Trophoblast cell (in vitro differentiated cells and primary cell): ENCODE measurements around the gene CNTN4.

Source experiments
- DNase-seq, 2 donors: peaks; one replicate each; pipeline ENCODE4 v3.0.0-alpha.2; 2016
- H2AFZ ChIP-seq: 2 replicates; pipeline ENCODE4 v1.6.1; 2013; ENCODE audit warnings: low read length, moderate library complexity, mild to moderate bottlenecking; ENCODE audit not compliant: insufficient read depth, poor library complexity
- H2AK5ac ChIP-seq: 2 replicates; pipeline ENCODE4 v1.6.1; 2013; ENCODE audit warnings: mild to moderate bottlenecking, low read length
- H2BK120ac ChIP-seq: 2 replicates; pipeline ENCODE4 v1.6.1; 2013; ENCODE audit warnings: low read length, mild to moderate bottlenecking, moderate library complexity; ENCODE audit not compliant: insufficient read depth, poor library complexity
- H2BK12ac ChIP-seq: 2 replicates; pipeline ENCODE4 v1.6.1; 2013; ENCODE audit warnings: mild to moderate bottlenecking, low read length, moderate library complexity
- H2BK5ac ChIP-seq: 2 replicates; pipeline ENCODE4 v1.6.1; 2013; ENCODE audit warnings: low read length, low read depth, moderate library complexity, mild to moderate bottlenecking; ENCODE audit not compliant: poor library complexity
- H3K14ac ChIP-seq: 2 replicates; pipeline ENCODE4 v1.6.1; 2013; ENCODE audit warnings: mild to moderate bottlenecking, low read length
- H3K18ac ChIP-seq: 2 replicates; pipeline ENCODE4 v1.6.1; 2013; ENCODE audit warnings: mild to moderate bottlenecking, low read length
- H3K23ac ChIP-seq: 2 replicates; pipeline ENCODE4 v1.6.1; 2013; ENCODE audit warnings: low read length
- H3K27ac ChIP-seq: 2 replicates; pipeline ENCODE4 v1.5.1; 2013; ENCODE audit warnings: low read depth, mild to moderate bottlenecking, inconsistent platforms, low read length, moderate library complexity
- H3K27me3 ChIP-seq: 2 replicates; pipeline ENCODE4 v1.6.1; 2013; ENCODE audit warnings: inconsistent platforms, mild to moderate bottlenecking, low read length, moderate library complexity; ENCODE audit not compliant: insufficient read depth
- H3K36me3 ChIP-seq, 2 experiments: 1 replicate in 1 of 2; 2 replicates in 1 of 2; pipeline ENCODE4 v1.6.1; 2013; ENCODE audit warnings: low read length in 2 of 2, mild to moderate bottlenecking in 2 of 2, moderate library complexity in 1 of 2; ENCODE audit not compliant: insufficient read depth in 2 of 2, control insufficient read depth in 1 of 2
- H3K4ac ChIP-seq: 2 replicates; pipeline ENCODE4 v1.6.1; 2013; ENCODE audit warnings: low read depth, mild to moderate bottlenecking, low read length, moderate library complexity
- H3K4me1 ChIP-seq, 2 experiments: 1 replicate in 1 of 2; 2 replicates in 1 of 2; pipeline ENCODE4 v1.6.1; 2013; ENCODE audit warnings: low read length in 2 of 2, mild to moderate bottlenecking in 2 of 2, moderate library complexity in 1 of 2; ENCODE audit not compliant: insufficient read depth in 2 of 2, control insufficient read depth in 1 of 2
- H3K4me2 ChIP-seq: 2 replicates; pipeline ENCODE4 v1.6.1; 2013; ENCODE audit warnings: inconsistent platforms, mild to moderate bottlenecking, low read length, moderate library complexity
- H3K4me3 ChIP-seq: 2 replicates; pipeline ENCODE4 v1.5.1; 2013; ENCODE audit warnings: mild to moderate bottlenecking, low read depth, low read length, inconsistent platforms
- H3K79me1 ChIP-seq: one replicate; pipeline ENCODE4 v1.6.1; 2013; ENCODE audit warnings: low read length
- H3K79me2 ChIP-seq: 2 replicates; pipeline ENCODE4 v1.6.1; 2013; ENCODE audit warnings: low read length, mild to moderate bottlenecking; ENCODE audit not compliant: control insufficient read depth, insufficient read depth, poor library complexity
- H3K9ac ChIP-seq: 2 replicates; pipeline ENCODE4 v1.6.1; 2013; ENCODE audit warnings: mild to moderate bottlenecking, low read length
- H3K9me3 ChIP-seq: 2 replicates; pipeline ENCODE4 v1.6.1; 2013; ENCODE audit warnings: low read depth, mild to moderate bottlenecking, control low read depth, inconsistent platforms, low read length; ENCODE audit not compliant: insufficient read depth
- H4K12ac ChIP-seq: 2 replicates; pipeline ENCODE4 v1.6.1; 2013; ENCODE audit warnings: low read depth, mild to moderate bottlenecking, low read length, moderate library complexity
- H4K8ac ChIP-seq: 2 replicates; pipeline ENCODE4 v1.6.1; 2013; ENCODE audit warnings: low read depth, mild to moderate bottlenecking, low read length, moderate library complexity
- H4K91ac ChIP-seq: one replicate; pipeline ENCODE4 v1.6.1; 2013; ENCODE audit warnings: low read depth, mild to moderate bottlenecking, low read length, moderate library complexity
- WGBS: extraction: QIAGEN DNeasy Blood & Tissue Kit; methylation state at CpG from one replicate; pipeline ENCODE4 v1.1.7; 2013; ENCODE audit warnings: missing lambda C conversion rate; ENCODE audit not compliant: insufficient read length, insufficient coverage; ENCODE audit errors: extremely low coverage; 5-methylcytosine and 5-hydroxymethylcytosine counted together

Gene CNTN4

DNA sequence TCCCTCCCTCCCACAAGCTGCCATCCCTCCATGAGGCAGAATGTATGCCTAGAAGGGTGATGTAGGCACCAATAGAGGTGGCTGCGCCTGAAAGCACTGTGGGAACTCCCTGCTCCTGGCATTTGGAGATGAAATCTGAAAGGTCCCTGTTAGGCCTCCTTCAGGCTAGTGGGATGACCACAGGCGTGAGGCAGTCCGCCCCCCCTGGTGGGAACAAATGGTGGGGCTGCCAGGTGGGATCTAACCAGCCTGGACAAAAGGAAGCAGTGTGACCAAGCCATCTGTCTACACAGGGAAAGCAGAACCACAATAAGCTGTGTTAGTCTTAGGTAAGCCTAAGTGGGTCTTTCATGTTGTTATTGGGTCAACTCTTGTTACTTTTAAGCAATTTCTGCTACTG lies 986.2 kb downstream of the CNTN4 start:
- H3K4me1 ChIP-seq, result no peaks in the 10 kb centered on the region
- no peak overlapping the region for H3K4me2 ChIP-seq
- WGBS, result no CpG with 5 or more reads among the region's 3 CpGs

DNA sequence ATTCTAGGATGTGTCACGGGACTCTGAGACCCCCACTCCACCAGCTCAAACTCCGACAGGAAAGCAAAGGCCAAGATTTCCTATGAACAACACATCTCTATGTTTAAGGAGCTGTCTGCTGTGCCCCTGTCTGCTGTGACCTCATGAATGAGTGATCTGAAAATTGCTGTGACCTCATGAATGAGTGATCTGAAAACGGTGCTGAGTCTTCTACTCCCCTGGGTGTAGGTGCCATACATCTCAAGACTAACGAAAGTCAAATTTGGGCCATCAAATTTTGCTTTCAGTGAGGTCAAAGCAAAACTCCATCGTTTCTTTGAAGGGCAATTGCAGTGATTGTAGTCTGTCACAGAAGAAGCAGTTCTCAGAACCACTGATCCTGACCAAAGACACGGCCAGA lies 987.1 kb downstream of the CNTN4 start:
- no CpG with 5 or more reads among the region's 6 CpGs for WGBS
- H2BK5ac ChIP-seq, result no peak overlapping the region
- H3K27ac ChIP-seq, result no peak overlapping the region

More for the DNA sequence above, 986.2 kb downstream of the CNTN4 start:
- Histone ChIP-seq H3K79me2 (no peaks in the 10 kb centered on the region), H4K91ac (no peak overlapping the region), H3K27ac (no peak overlapping the region), H3K9me3 (peaks cover 3% of the 10 kb centered on the region), H3K4ac (no peak overlapping the region), H2AFZ (no peak overlapping the region), H3K14ac (no peak overlapping the region), H3K27me3 (no peaks in the 10 kb centered on the region), H4K12ac (no peak overlapping the region), H2BK120ac (no peak overlapping the region), H3K79me1 (no peaks in the 10 kb centered on the region), H2AK5ac (no peak overlapping the region), H3K36me3 (no peaks in the 10 kb centered on the region), H3K9ac (no peak overlapping the region), H3K18ac (no peak overlapping the region), H2BK12ac (no peak overlapping the region), H2BK5ac (no peak overlapping the region), H3K4me3 (no peak overlapping the region), H4K8ac (no peak overlapping the region), H3K23ac (no peak overlapping the region)
- DNase-seq, result no peak

DNA sequence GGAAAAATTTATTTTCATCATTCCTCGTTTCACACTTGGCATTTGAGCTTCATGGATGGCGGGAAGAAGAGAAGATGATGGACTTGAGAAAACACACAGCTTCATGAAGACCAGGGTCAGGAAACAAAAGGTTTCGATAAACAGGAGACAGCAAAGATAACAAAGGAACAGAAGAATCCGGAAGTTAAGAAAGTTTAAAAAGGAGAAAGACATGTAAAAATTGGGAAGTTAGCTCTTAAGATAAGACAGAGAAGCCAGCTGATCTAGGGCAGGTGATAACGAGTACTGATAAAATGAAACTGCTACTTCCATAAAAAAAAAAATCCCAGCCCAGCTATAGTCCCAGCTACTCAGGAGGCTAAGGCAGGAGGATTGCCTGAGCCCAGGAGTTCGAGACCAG lies 987.6 kb downstream of the CNTN4 start:
- Histone ChIP-seq H3K4me3 (no peak overlapping the region), H3K9ac (no peak overlapping the region), H2BK5ac (no peak overlapping the region), H2BK12ac (no peak overlapping the region), H3K36me3 (no peaks in the 10 kb centered on the region), H3K4me2 (no peak overlapping the region), H2AK5ac (no peak overlapping the region), H3K14ac (no peak overlapping the region), H3K79me2 (no peaks in the 10 kb centered on the region), H3K18ac (no peak overlapping the region), H3K23ac (no peak overlapping the region), H4K8ac (no peak overlapping the region), H3K4me1 (no peaks in the 10 kb centered on the region), H3K4ac (no peak overlapping the region), H3K79me1 (no peaks in the 10 kb centered on the region), H4K91ac (no peak overlapping the region), H3K27ac (no peak overlapping the region), H3K9me3 (peaks cover 3% of the 10 kb centered on the region), H2AFZ (no peak overlapping the region), H4K12ac (no peak overlapping the region), H2BK120ac (no peak overlapping the region), H3K27me3 (no peaks in the 10 kb centered on the region)
- WGBS, result no CpG with 5 or more reads among the region's 6 CpGs
- no peak for DNase-seq

More for the DNA sequence above, 987.1 kb downstream of the CNTN4 start:
- Histone ChIP-seq H3K4ac (no peak overlapping the region), H3K4me1 (no peaks in the 10 kb centered on the region), H3K79me1 (no peaks in the 10 kb centered on the region), H3K23ac (no peak overlapping the region), H2AK5ac (no peak overlapping the region), H2BK120ac (no peak overlapping the region), H4K8ac (no peak overlapping the region), H3K18ac (no peak overlapping the region), H4K12ac (no peak overlapping the region), H4K91ac (no peak overlapping the region), H3K27me3 (no peaks in the 10 kb centered on the region), H3K4me2 (no peak overlapping the region), H2BK12ac (no peak overlapping the region), H3K4me3 (no peak overlapping the region), H3K36me3 (no peaks in the 10 kb centered on the region), H2AFZ (no peak overlapping the region), H3K79me2 (no peaks in the 10 kb centered on the region), H3K9me3 (peaks cover 3% of the 10 kb centered on the region), H3K14ac (no peak overlapping the region), H3K9ac (no peak overlapping the region)
- DNase-seq, result no peak

DNA sequence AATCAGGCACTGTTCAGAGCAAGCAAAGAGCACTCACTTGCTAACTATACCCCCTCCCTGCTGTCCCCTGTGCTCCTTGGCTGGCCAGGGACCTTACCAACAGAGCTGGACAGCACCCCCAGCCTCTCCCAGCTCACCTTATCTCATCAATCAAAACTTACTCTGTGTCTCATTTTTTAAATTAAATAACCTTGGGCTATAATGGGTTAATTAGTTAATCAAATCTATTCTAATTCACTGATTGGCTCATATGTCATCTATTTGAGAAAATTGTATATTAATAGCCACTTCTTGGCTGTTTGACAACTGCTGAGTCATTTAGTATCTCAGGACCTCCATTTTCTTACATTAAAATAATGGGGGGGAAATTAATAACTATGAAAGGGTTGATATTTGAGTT lies 988.6 kb downstream of the CNTN4 start:
- Histone ChIP-seq H2BK5ac (no peak overlapping the region), H3K27ac (no peak overlapping the region), H4K12ac (no peak overlapping the region), H3K18ac (no peak overlapping the region), H3K79me2 (no peaks in the 10 kb centered on the region), H3K14ac (no peak overlapping the region), H3K23ac (no peak overlapping the region), H2AK5ac (no peak overlapping the region), H4K91ac (no peak overlapping the region), H3K27me3 (no peaks in the 10 kb centered on the region), H3K4me2 (no peak overlapping the region), H3K4me3 (no peak overlapping the region), H2BK12ac (no peak overlapping the region), H3K36me3 (no peaks in the 10 kb centered on the region), H2AFZ (no peak overlapping the region), H4K8ac (no peak overlapping the region), H2BK120ac (no peak overlapping the region), H3K9ac (no peak overlapping the region), H3K4me1 (no peaks in the 10 kb centered on the region), H3K4ac (no peak overlapping the region), H3K9me3 (peaks cover 3% of the 10 kb centered on the region), H3K79me1 (no peaks in the 10 kb centered on the region)
- no peak for DNase-seq
